H7 (cell line): ENCODE measurements around the gene VIPR1. TPM values are rescaled to one million over a fixed set of nuclear protein-coding genes. Genes with fewer than 3 reads are reported as not detected.

Experiments used
- DNase-seq: peaks from one replicate; pipeline ENCODE4 v3.0.0; 2012
- H3K27me3 ChIP-seq: 2 replicates; pipeline ENCODE4 v1.6.0; 2011; ENCODE audit warnings: mild to moderate bottlenecking, low read length; ENCODE audit not compliant: control insufficient read depth, insufficient read depth
- H3K36me3 ChIP-seq: replicated peaks from 2 replicates; pipeline ENCODE4 v1.5.1; 2011; ENCODE audit warnings: low read length; ENCODE audit not compliant: control insufficient read depth, insufficient read depth
- H3K4me3 ChIP-seq: 2 replicates; pipeline ENCODE4 v1.5.1; 2011; ENCODE audit warnings: low read depth, mild to moderate bottlenecking, control low read depth, low read length, moderate library complexity; ENCODE audit not compliant: insufficient read depth
- total RNA-seq: library from RNA; depleted of rRNA; stranded (reverse); fragments of >200 nt; shearing (Covaris generic); gene quantifications from 2 replicates; pipeline ENCODE4 v1.2.3, GENCODE V29; 2014; rRNA removed

Gene VIPR1
- total RNA-seq: 1.9 and 2.2 TPM in 2 replicates

- peak; percentile 100 for DNase-seq
- Histone ChIP-seq H3K4me3 (peak within 1 kb of the TSS; percentile 49), H3K27me3 (peaks cover 40% of the 10 kb centered on the region), H3K36me3 (no peaks in the 10 kb centered on the region)
Observed at GRCh38 chr3:42502429-42503250, at the start of gene VIPR1. VIPR1 (plus strand) TSS chr3:42502643; CDS start chr3:42502736, 93 bp downstream.

- H3K36me3 ChIP-seq: no peaks in the 10 kb centered on the region
- H3K4me3 ChIP-seq: no peak overlapping the region
- no peaks in the 10 kb centered on the region for H3K27me3 ChIP-seq
- no peak for DNase-seq
Observed at GRCh38 chr3:42456211-42456610, 46.2 kb upstream of the VIPR1 start.

- no peak for DNase-seq
- Histone ChIP-seq H3K4me3 (no peak overlapping the region), H3K36me3 (no peaks in the 10 kb centered on the region), H3K27me3 (no peaks in the 10 kb centered on the region)
Observed at GRCh38 chr3:42459151-42459550, 43.3 kb upstream of the VIPR1 start.

- Histone ChIP-seq H3K4me3 (no peak overlapping the region), H3K36me3 (no peaks in the 10 kb centered on the region), H3K27me3 (no peaks in the 10 kb centered on the region)
- no peak for DNase-seq
Observed at GRCh38 chr3:42461762-42462161, 40.7 kb upstream of the VIPR1 start.

- Histone ChIP-seq H3K4me3 (no peak overlapping the region), H3K27me3 (no peaks in the 10 kb centered on the region), H3K36me3 (no peaks in the 10 kb centered on the region)
- DNase-seq: no peak
Observed at GRCh38 chr3:42463093-42463492, 39.4 kb upstream of the VIPR1 start.

GRCh38 chr3:42468111-42468510 lies 34.3 kb upstream of the VIPR1 start:
- Histone ChIP-seq H3K36me3 (no peaks in the 10 kb centered on the region), H3K4me3 (no peak overlapping the region), H3K27me3 (no peaks in the 10 kb centered on the region)
- DNase-seq: no peak

- Histone ChIP-seq H3K4me3 (no peak overlapping the region), H3K27me3 (no peaks in the 10 kb centered on the region; the same call in 1 of the 2 replicates), H3K36me3 (no peaks in the 10 kb centered on the region)
- DNase-seq: no peak
Observed at GRCh38 chr3:42472555-42472954, 29.9 kb upstream of the VIPR1 start.

- Histone ChIP-seq H3K4me3 (no peak overlapping the region), H3K36me3 (no peaks in the 10 kb centered on the region), H3K27me3 (no peaks in the 10 kb centered on the region; the same call in 1 of the 2 replicates)
- DNase-seq: no peak
Observed at GRCh38 chr3:42473083-42473932, 29.1 kb upstream of the VIPR1 start.

GRCh38 chr3:42476225-42477125 lies 26.0 kb upstream of the VIPR1 start:
- no peak for DNase-seq
- Histone ChIP-seq H3K4me3 (no peak overlapping the region), H3K36me3 (no peaks in the 10 kb centered on the region)

GRCh38 chr3:42477696-42478095 lies 24.7 kb upstream of the VIPR1 start:
- DNase-seq: no peak
- no peaks in the 10 kb centered on the region; the same call in 1 of the 2 replicates for H3K27me3 ChIP-seq
- H3K4me3 ChIP-seq: no peak overlapping the region
- no peaks in the 10 kb centered on the region for H3K36me3 ChIP-seq

More at GRCh38 chr3:42476225-42477125, 26.0 kb upstream of the VIPR1 start:
- no peaks in the 10 kb centered on the region; the same call in 1 of the 2 replicates for H3K27me3 ChIP-seq

GRCh38 chr3:42478830-42479229 lies 23.6 kb upstream of the VIPR1 start:
- Histone ChIP-seq H3K36me3 (no peaks in the 10 kb centered on the region), H3K4me3 (no peak overlapping the region)
- no peak for DNase-seq

GRCh38 chr3:42486814-42487565 lies 15.5 kb upstream of the VIPR1 start:
- no peaks in the 10 kb centered on the region for H3K27me3 ChIP-seq
- H3K4me3 ChIP-seq: no peak overlapping the region
- H3K36me3 ChIP-seq: no peaks in the 10 kb centered on the region
- DNase-seq: peak; percentile 3

More at GRCh38 chr3:42478830-42479229, 23.6 kb upstream of the VIPR1 start:
- no peaks in the 10 kb centered on the region; the same call in 1 of the 2 replicates for H3K27me3 ChIP-seq

GRCh38 chr3:42488687-42489086 lies 13.8 kb upstream of the VIPR1 start:
- no peaks in the 10 kb centered on the region for H3K36me3 ChIP-seq
- no peaks in the 10 kb centered on the region for H3K27me3 ChIP-seq
- DNase-seq: peak; percentile 2
- H3K4me3 ChIP-seq: no peak overlapping the region
